SK-N-SH (cell line): ENCODE results near the gene GGT5.

ENCODE experiments used
- EZH2phosphoT487 ChIP-seq: fragments of 200-600 bp; sonication (generic); IDR thresholded peaks from 2 replicates; pipeline ENCODE4 v1.6.1; 2017; ENCODE audit warnings: low read depth, mixed run types, mild to moderate bottlenecking, antibody characterized with exemption, moderate library complexity, borderline replicate concordance
- JUND ChIP-seq: IDR thresholded peaks from 2 replicates; pipeline ENCODE4 v1.4.0; 2012
- MEF2A ChIP-seq: IDR thresholded peaks from 2 replicates; pipeline ENCODE4 v1.4.0; 2012; ENCODE audit warnings: low read depth, borderline replicate concordance
- POLR2AphosphoS5 ChIP-seq: IDR thresholded peaks from 2 replicates; pipeline ENCODE4 v1.6.1; 2012; ENCODE audit warnings: low read depth, low read length
- RAD21 ChIP-seq: IDR thresholded peaks from 2 replicates; pipeline ENCODE4 v1.6.1; 2012; ENCODE audit warnings: mild to moderate bottlenecking, low read length
- RCOR1 ChIP-seq: fragments of 150-350 bp; IDR thresholded peaks from 2 replicates; pipeline ENCODE4 v1.6.1; 2017; ENCODE audit warnings: antibody characterized with exemption, low read length
- REST ChIP-seq: IDR thresholded peaks from 2 replicates; pipeline ENCODE4 v1.6.1; 2012; ENCODE audit warnings: mild to moderate bottlenecking, low read depth, low read length, moderate library complexity
- RFX5 ChIP-seq: IDR thresholded peaks from 2 replicates; pipeline ENCODE4 v1.6.1; 2012; ENCODE audit warnings: mild to moderate bottlenecking, improper control_type of control experiment, low read length
- RXRA ChIP-seq: IDR thresholded peaks from 2 replicates; pipeline ENCODE4 v1.4.0; 2012; ENCODE audit warnings: low read depth, mild to moderate bottlenecking, borderline replicate concordance
- TAF1 ChIP-seq: IDR thresholded peaks from 2 replicates; pipeline ENCODE4 v1.6.1; 2012; ENCODE audit warnings: low read depth, mild to moderate bottlenecking, low read length, moderate library complexity, borderline replicate concordance
- USF1 ChIP-seq: IDR thresholded peaks from 2 replicates; pipeline ENCODE4 v1.4.0; 2012; ENCODE audit warnings: low read depth, borderline replicate concordance
- YY1 ChIP-seq: IDR thresholded peaks from 2 replicates; pipeline ENCODE4 v1.4.0; 2012; ENCODE audit warnings: low read depth, mild to moderate bottlenecking
- TF ChIP-seq, protein P1 (sequence below): fragments of 200-600 bp; sonication (generic); IDR thresholded peaks from 2 replicates; pipeline ENCODE4 v1.6.1; 2017; ENCODE audit warnings: antibody characterized with exemption, mild to moderate bottlenecking, moderate library complexity

DNA sequence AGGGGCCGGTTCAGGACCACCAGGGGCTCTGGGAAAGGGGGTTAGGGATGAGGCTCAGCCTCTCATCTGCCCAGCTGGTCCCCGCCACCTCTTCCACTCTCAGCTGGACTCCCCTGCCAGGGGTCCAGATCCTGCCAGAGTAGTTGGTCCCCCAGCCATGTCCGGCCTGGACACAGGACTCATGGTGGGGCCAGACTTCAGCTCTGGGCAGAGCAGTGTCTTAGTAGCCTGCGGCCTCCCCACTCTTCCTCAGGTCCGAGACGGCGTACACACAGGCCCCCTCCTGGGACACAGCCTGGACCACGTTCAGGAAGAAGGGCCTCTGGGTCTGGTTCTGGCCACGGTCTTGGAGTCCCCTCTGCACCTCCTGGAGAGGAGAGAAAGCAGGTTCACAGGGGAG lies 25.1 kb downstream of the GGT5 start:
- TF ChIP-seq EZH2phosphoT487 (no peak), RAD21 (no peak), RFX5 (no peak), RXRA (no peak), REST (no peak), POLR2AphosphoS5 (no peak), USF1 (no peak), RCOR1 (no peak), MEF2A (no peak), YY1 (no peak), JUND (no peak), TAF1 (no peak)
- TF ChIP-seq, protein P1, sequence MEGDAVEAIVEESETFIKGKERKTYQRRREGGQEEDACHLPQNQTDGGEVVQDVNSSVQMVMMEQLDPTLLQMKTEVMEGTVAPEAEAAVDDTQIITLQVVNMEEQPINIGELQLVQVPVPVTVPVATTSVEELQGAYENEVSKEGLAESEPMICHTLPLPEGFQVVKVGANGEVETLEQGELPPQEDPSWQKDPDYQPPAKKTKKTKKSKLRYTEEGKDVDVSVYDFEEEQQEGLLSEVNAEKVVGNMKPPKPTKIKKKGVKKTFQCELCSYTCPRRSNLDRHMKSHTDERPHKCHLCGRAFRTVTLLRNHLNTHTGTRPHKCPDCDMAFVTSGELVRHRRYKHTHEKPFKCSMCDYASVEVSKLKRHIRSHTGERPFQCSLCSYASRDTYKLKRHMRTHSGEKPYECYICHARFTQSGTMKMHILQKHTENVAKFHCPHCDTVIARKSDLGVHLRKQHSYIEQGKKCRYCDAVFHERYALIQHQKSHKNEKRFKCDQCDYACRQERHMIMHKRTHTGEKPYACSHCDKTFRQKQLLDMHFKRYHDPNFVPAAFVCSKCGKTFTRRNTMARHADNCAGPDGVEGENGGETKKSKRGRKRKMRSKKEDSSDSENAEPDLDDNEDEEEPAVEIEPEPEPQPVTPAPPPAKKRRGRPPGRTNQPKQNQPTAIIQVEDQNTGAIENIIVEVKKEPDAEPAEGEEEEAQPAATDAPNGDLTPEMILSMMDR = no peak
